Tibial nerve (tissue), 4 donors: ENCODE data around the gene FAM234B.

Source experiments
- CTCF ChIP-seq, 5 experiments: fragments of 200-600 bp in 3 of 5; fragments of 450-650 bp in 2 of 5; sonication (generic) in 3 of 5; IDR thresholded peaks; one replicate each; pipeline ENCODE4 v1.5.1; 2016 to 2019; ENCODE audit warnings: antibody characterized with exemption in 5 of 5, mild to moderate bottlenecking in 3 of 5, moderate library complexity in 2 of 5
- EP300 ChIP-seq, 2 donors: sonication (generic); formaldehyde crosslinking; IDR thresholded peaks; one replicate each; pipeline ENCODE4 v1.6.1; 2017; ENCODE audit warnings: antibody characterized with exemption in 2 of 2, mild to moderate bottlenecking in 1 of 2
- POLR2A ChIP-seq, 2 donors: fragments of 450-650 bp; IDR thresholded peaks; one replicate each; pipeline ENCODE4 v1.6.1; 2017; ENCODE audit warnings: antibody characterized with exemption in 2 of 2, mild to moderate bottlenecking in 2 of 2, moderate library complexity in 2 of 2

DNA sequence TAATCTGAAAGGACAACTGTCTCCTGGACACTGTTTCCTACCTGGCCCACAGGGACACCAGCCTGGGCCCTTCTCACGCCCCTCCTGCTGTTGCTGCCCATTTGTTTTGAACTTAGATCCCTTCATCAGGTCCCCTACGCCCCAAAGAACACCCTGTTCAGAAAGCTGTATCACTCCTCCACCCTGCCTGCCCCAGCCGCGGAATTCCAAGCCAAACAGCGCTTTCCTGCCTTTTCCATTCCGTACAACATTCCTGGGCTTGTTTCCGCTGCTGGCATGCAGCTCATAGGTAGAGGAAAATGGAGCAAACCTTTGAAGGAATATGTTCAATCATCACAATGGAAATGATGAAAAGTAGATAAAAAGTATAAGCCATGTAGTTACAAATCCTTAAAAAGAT is 72.1 kb downstream of the FAM234B start:
- TF ChIP-seq CTCF (IDR thresholded peaks at IDR 0.05) (no peak), EP300 (IDR thresholded peaks at IDR 0.05) (peak in 1 of 2 donors; percentile 11), POLR2A (IDR thresholded peaks at IDR 0.05) (no peak)
